NAMALWA (cell line): ENCODE data around the gene HPSE2.
"Not testable (repeated sequence)": the region's sequence is repeated elsewhere in the genome, so short reads cannot be mapped to it uniquely, and the experiment has no call there.

ENCODE experiments used
- DNase-seq: peaks from one replicate; pipeline ENCODE4 v3.0.0-alpha.2; 2015; ENCODE audit warnings: low spot score

Gene HPSE2

GRCh38 chr10:99235658-99236626 lies at the start of gene HPSE2:
HPSE2 (minus strand) TSS chr10:99235852.
- no peak for DNase-seq

DNA sequence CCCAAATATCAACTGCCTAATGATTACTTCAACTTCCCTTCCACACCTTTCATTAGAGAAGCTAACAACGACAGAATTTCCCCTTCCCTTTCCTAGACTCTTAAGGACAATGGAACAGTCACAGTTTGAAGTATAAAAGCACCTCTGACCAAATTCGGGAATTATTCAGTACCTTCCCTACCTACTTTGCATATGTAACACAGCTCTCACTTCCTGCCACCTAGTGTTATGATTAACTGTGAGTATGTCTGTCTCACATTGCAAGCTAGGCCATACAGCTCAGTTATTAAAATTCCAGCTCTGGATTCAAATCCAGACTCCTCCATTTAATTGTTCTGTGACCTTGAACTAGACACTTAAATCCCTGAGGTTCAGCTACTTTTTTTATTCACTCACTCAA lies 44.8 kb upstream of the HPSE2 start:
- DNase-seq, result no peak

DNA sequence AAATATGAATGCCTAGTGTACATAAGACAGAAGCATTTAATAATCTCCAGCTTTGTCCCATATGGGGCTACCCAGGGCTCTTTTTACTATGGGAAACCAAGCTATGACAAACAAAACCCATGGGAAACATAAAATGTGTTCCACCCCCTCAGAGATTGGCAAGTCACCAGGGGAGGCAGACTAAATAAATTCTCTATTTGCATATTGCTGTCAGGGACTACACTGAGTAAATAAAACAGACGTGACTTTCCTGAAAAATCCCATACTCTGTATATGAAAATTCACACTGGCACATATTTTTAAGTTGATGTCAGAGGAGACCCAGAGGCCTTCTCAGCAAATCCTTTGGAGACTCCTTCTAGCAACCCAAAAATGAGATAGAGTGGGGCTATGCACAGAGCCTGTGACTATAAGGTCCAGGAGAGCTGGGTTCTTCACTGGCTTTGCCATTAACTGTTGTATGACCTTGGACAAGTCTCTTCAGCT lies 44.0 kb upstream of the HPSE2 start:
- peak; percentile 23 for DNase-seq

DNA sequence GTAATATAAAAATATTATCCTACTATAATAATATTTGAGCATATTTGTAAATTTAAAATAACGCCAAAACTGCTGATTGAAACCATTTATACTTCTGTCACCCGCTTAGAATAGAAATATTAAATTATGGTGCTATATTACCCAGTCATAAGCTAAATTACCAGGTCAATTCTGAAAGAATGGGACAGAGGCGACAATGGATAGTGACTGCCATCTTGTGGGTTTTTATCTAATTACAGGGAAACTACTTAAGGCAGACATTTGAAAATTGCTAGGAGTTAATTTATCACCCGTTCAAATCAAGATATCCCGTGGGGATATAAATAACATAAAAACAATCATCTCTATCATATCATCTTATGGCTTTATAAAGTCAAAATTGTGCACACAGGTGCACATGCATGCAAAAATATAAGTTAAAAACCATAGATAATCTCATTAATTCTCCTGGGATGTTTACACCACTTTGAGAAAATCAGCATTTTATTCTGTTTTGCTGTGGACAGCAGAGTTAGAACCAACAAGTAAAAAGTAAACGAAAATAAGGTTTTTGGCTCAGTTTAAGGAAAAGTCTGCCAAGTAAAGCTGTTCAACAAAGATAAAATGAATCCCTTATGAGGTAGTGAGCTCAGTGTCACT lies 41.3 kb upstream of the HPSE2 start:
- peak; percentile 60 for DNase-seq

DNA sequence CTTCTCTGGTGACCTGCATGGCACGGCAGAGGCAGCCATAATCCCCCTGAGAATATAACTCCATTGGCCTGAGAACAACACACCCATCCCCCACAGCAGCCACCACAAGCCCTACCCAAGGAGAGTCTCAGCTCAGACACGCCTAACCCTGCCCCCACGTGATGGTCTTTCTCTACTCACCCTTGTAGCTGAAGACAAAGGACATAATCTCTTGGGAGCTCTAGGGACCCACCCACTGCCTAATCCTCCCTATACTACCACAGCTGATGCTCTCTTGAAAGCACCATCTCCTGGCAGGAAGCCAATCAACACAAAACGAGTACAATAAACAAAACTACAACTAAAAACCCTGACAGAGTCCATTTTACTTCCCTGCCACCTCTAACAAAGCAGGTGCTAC lies 30.7 kb upstream of the HPSE2 start:
- DNase-seq, result no peak

- DNase-seq, result no peak
Measured at GRCh38 chr10:99248824-99249223, 13.2 kb upstream of the HPSE2 start.

- not testable (repeated sequence) for DNase-seq
Measured at GRCh38 chr10:99247893-99248292, 12.2 kb upstream of the HPSE2 start.

GRCh38 chr10:99236627-99237309 lies 1.1 kb upstream of the HPSE2 start:
- no peak for DNase-seq

GRCh38 chr10:99234791-99235657 lies 628 bp downstream of the HPSE2 start:
- no peak for DNase-seq

- no peak for DNase-seq
Measured at GRCh38 chr10:99234041-99234790, 1.4 kb downstream of the HPSE2 start.

DNA sequence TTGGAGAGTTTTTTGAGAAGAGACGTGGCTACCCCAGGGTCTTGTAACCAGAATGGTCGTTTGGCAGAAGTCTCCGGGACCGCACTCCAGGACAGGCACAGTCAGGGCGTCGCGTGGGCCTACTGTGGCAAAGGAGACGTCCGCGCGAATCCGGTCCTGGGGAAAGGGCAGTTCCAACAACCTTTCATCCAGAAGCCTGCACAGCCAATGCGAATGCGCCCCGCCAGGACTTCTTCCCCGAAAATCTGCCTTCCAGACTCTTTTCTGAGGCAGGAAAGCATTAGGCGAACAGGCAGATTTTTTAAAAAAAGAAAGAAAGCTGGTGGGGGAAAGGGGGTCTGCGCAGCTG lies 2.0 kb downstream of the HPSE2 start:
- no peak for DNase-seq

- no peak for DNase-seq
Measured at GRCh38 chr10:99233000-99233688, 2.5 kb downstream of the HPSE2 start.

DNA sequence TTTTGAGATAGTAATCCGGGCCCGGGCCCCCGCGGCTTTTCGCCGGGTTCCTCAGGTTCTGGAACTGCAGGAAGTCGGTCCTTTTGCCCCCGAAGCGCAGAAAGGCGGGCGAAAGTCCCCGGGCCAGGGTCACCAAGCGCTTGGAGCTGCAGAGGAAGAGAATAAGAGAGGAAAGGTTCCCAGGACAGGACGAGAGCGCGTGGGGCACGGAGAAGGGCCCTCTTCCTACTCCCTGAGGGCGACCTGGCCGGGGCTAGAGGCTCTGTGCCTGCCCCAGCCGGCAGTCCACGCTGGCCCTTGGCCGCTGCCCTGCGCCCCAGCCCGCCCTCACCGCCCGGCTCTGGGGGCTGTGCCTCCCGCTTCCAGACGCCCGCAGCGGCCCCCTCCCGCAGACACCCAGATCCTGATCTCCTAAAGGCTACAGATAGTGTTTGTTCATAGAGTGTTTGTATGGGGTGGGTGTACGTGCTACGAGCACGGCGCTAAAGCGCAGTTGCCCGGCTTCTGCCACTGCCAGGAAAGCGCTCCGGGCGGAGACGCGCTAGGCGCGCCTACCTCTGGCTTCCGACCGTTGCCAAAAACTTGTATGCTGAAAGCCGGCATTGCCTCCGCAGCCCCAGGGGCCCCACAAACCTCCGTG lies 3.2 kb downstream of the HPSE2 start:
- no peak for DNase-seq

DNA sequence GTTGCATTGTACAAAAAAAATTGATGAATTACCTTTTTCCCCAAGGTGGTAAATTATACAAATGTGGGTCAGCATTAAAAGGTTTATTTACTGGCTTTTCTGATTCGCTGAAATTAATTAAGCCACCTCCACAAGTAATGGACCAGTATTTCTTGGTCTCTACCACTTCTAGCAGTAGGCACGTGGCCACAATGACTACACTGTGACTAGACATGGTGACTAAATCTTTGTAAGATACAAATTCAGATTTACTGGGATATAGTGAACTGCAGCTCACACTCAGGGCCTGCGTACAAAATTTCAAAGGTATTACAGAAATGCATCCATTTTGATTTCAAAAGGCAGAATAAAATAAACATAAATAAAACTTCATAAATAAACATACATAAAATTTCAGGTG lies 10.9 kb downstream of the HPSE2 start:
- DNase-seq, result no peak

GRCh38 chr10:99207340-99207739 lies 28.3 kb downstream of the HPSE2 start:
- DNase-seq, result no peak

GRCh38 chr10:99203310-99203709 lies 32.3 kb downstream of the HPSE2 start:
- no peak for DNase-seq

DNA sequence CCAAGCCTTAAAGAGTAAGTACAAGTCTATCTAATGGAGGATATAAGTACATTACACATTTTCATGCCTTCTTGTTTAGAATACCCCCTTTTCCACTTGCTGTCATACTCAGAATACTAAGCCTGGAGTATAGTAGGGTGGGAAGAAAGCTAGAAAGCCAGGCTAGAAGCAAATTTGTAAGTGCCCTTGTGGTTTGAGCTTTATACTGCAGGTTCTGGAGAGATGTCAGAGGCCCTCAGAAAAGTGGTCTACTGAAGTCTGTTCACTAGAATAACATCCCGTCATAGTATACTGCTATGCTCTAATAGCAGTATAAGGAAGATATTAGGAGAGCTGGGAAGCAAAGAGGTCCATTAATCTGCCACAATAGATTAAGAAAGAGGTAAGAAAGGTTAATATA lies 62.7 kb downstream of the HPSE2 start:
- DNase-seq, result no peak

- peak; percentile 21 for DNase-seq
Measured at GRCh38 chr10:99172128-99172738, 63.4 kb downstream of the HPSE2 start.

DNA sequence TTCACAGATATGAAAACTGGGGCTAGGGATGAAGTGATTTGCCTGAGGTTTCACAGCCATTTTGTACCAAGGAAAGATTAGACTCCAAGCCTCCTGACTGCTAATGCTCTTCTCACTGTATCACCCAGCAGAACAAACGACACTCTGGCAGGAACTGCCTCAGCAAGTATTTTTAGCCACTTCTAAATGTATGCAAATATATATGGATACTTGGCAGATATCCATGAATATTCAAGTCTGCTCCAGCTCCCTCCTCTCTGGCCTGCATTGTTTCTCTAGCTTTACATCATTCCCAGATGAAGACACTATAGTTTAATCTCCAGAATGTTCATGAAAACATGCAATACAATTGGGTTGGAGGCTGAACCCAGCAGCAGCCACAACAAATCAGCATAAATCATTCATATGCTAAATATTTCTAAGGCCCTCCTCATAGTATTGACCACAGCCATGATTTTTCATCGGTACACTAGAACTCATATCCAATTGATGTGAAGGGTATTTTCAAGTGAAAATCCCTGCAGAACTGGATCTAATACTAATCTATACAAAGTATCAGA lies 65.5 kb downstream of the HPSE2 start:
- DNase-seq, result no peak
